Stimulated activated naive CD4-positive, alpha-beta T cell treated with Interleukin-2 at 50 U/mL for 16 hours (primary cell): ENCODE results near the gene ZC3H14.

ENCODE experiments used
- DNase-seq: peaks from one replicate; lab custom pipeline; 2025; lab: John Stamatoyannopoulos, UW

Gene ZC3H14

DNA sequence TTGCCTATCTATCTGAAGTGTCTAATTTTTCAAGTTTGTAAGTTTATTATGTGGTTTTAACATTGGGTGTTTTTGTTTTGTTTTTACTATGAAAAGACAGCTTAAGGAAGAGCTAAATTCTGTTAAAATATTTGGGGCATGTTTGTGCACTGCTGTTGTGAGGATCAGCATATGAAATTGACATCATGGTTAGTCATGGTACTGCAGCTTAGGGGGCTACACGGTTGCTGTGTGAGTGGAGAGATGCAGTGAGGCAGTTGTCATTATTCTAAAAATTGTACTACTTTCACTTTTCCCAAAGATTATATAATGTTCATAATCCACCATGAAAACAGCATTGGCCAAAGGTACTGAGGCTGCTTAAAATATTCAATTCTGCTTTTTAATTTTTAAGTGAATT, 49.0 kb downstream of the ZC3H14 start:
- no peak for DNase-seq

DNA sequence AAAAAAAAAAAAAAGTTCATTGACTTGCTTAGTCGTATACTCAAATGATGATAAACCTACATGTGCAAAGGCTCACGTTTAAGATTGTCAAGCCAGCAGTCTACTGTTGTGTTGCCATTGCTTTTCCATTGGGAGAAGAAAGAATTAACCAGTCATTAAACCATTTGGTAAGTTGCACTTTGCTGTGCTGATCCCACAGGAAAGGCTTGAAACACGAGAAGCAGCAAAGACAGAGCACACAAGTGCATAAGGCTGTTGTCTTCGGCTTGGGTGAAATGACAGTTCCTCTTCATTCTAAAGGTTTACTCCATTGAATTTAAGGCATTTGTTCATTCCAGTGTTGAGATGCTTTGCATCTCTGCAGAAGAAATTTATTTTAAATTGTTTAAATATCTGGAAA, 50.1 kb downstream of the ZC3H14 start:
- DNase-seq: no peak

DNA sequence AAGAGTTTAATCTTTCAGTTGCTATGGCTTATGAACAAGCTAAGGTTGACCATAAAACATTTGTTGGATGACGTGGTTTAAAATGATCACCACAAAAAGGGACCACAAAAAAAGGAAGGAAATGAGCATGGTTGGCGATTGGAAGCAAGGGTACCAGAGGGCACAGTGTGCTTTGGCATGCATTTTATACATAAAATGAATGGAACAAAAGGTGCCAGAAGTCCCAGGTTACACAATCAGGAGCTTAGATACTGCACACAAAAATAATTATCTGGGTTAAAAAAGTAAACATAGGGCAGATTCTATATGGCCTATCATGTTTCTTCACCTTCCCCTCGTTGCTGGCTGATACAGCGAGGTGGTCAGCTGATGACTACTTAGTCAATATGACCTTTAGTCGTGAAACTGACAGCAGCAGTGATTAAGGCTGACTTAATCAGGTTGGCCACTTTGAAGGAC, 50.7 kb downstream of the ZC3H14 start:
- no peak for DNase-seq

DNA sequence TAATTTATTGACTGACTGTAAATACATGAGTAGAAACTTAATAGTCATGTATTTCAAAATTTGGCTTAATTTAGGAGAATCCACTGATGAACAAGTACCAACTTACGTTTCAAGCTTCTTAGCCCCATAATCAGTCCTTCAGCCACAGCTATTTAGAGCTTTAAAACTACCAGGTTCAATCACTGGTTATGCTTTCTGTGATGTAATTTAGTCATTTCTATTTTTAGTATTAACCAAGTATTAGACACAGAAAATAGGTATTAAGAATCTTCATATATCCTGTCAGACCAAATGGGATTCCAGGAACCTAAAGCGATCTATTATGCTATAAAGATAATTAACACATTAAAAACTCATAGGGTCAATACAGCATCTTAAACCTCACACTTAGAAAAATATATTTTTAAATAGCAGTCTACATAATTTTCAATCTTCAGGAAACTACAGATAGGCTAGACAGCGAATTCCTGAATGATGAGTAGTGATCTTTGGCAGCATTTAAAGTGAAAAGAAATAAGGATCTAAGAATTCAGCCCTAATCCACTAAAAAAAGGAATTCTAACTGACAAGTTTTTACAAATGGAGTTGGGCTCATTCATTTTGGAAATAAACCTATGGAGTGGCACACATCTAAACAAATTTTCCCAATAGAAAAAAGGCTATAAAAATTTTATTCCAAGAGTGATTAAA, 51.5 kb downstream of the ZC3H14 start:
- DNase-seq: no peak

DNA sequence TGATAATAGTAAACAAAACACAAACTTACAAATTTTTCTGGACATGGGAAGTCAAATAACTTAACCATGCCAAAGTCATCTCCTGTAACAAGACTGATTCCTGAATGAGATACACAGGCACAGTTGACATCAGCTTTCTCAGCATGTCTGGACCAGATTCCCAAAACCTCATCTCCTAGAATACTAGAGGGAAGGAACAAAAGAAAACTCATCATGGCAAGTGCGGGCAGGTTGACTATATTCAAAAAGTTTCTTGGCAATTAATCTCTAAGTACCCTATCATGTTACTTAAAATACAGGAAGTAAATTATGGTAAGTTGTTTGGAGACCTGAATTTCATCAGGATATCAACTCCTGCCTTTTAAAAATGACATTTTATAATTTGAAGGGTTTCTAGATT, 53.9 kb downstream of the ZC3H14 start:
- no peak for DNase-seq

DNA sequence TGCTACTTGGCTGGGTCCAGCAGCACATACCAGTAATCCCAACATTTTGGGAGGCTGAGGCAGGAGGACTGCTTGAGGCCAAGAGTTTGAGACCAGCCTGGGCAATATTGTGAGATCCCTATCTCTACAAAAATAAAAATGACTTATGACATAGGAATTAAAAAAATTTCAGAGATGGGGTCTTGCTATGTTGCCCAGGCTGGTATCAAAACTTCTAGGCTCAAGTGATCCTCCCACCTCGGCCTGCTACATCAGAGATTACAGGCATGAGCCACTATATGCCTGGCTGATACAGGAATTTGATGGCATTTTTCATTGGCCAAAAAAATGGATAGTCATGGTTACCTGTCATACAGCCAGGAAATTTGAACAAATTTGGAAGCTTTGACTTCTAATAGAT, 54.6 kb downstream of the ZC3H14 start:
- DNase-seq: no peak

DNA sequence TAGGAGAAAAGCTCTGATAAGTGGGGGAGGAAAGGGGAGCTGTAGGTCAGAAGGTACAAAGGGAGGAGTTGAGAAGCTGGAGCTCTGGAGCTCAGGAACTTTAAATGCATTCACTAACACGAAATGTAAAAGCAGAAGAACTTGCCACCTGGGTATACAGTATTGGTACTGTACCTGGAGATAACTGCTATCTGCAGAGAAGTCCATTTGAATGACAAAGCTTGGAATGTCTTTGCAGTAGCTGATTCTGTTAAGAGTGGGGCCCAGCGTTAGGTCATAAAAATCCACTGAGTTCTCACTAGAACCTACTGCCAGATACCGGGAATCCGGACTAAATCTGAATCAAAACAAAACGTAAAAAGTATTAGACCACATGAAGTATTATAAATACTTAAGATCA, 55.6 kb downstream of the ZC3H14 start:
- DNase-seq: no peak

DNA sequence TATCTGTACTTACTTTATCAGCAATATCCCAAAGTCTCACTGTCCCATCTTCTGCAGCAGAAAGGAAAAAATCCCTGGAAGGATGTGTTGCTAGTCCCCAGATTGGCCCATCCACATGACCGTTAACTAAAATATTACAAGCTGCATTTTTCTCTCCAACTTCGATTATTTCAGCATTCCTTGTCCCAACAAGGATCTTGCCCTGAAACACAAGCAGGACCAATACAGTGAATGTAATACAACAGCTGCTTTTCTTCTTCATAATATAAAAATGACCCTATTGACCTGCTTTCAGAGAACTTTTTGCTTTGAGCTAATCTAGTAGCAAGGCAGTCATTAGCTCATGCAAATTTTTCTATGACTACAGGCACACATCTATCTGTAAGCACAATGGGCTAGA, 58.3 kb downstream of the ZC3H14 start:
- no peak for DNase-seq

DNA sequence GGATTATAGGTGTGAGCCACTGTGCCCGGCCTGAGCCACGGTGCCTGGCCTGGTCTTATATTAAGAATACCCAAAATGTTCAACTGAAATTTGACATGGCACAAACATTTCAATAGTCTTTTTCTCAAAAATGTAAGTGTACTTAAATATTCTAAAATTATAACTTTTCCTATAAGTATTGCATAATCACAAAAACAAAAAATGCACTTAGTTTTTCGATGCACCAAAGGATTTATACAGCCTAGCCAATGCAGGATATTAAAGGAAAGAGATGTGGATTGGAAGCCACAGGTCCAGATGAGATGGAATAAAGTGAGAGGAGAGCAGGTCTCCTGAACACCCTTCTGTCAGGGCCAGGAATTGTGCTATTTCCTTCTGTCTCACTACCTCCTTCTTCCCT, 62.8 kb downstream of the ZC3H14 start:
- DNase-seq: no peak

DNA sequence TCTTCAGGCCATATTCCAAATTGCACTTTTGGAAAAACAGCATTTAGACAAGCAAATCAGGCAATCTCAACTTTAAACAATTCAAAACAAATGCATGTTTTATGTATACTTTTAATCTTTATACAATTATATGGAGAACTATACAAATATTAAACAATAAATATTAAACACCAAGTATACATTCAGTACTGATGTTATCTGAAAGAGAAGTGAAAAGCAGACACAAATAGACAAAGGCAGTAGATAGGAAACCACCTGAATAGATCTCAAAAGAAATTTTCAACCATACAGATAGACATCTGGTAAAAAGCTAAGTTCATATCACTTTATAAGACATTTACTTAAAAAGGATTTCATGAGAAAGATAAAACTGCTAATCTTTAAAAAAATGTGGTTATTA, 65.2 kb downstream of the ZC3H14 start:
- DNase-seq: no peak

DNA sequence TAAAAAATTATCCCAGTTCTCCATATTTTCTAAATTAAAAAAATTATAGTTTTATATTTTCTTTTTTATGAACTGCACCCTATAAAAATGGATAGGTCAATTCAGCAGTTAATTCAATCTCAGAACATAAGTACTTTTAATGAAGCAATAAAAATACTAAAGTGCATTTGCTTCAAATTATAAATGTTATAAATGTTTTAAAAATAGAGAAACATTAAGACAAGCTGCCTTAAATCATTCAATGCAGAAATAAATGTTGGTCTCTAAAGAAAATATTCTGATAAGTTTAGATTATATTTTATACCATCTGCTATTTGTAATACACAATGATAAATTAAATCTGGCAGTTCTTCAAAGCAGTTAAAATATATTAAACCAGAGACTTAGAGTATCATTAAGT, 65.6 kb downstream of the ZC3H14 start:
- no peak for DNase-seq

DNA sequence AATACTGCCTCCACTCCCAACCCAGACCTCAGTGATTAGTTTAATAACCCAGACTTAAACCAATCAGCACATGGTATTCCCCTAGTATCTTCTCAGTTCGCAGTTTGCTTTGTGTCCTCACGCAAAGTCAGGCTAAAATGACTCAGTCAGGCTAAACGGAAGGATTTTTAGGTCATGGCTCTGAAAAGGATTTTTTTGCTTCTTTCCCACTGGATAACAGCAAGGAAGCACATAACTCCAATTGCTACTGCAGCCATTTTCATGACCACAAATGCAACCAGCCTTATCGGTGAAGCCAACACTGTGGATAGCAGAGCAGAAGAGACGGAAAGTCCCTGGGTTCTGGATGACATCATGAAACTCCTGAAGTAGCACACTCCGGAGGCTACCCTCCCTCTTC, 67.7 kb downstream of the ZC3H14 start:
- no peak for DNase-seq

DNA sequence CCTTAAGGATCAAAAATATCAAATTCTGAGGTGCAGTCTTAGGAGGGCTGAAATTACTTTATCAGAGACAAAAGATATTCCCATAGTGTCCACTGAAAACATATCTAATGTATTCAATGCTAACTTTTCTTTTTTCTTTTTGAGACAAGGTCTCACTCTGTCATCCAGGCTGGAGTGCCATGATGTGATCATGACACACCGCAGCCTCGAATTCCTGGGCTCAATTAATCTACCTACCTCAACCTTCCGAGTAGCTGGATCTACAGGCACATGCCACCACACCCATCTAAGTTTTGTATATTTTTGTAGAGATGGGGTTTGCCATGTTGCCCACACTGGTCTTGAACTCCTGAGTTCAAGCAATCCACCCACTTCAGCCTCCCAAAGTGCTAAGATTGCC, 68.3 kb downstream of the ZC3H14 start:
- no peak for DNase-seq

DNA sequence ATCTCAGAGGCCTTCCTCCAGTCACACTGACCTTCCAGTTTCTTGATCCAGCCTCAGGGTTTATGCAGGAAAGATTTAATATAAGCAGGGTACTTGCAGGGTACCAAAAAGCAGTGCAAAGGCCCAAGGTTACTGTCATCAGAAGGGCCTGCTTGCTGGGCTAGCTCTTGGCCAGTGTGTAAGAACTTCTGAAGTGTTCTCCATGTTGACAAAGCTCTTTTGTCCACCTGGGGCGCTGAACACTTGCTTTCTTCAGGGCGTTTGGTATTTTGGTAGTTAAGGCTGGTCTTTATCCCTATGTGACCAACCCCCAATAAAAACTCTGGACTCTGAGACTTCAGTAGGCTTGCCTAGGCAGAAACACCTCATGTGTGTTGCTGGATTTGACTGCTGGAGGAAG, 69.7 kb downstream of the ZC3H14 start:
- no peak for DNase-seq

DNA sequence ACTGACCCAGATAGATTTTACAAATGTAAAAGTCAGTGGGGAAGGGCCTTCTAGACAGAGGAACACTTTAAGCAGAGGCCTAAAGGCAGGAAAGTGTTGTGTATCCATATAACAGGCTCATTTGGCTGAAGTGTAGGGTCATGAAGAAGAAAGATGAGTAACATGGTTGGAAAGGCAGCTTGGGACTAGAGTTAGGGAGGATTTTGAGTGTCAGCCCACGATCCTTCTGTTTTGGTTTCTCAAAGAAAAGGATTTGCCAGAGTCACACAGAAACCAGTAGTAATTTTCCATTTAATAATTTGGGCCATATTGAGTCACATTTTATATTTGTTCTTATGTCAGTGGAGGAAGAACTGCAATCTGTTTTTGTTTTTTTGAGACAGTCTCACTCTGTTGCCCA, 76.4 kb downstream of the ZC3H14 start:
- DNase-seq: no peak

DNA sequence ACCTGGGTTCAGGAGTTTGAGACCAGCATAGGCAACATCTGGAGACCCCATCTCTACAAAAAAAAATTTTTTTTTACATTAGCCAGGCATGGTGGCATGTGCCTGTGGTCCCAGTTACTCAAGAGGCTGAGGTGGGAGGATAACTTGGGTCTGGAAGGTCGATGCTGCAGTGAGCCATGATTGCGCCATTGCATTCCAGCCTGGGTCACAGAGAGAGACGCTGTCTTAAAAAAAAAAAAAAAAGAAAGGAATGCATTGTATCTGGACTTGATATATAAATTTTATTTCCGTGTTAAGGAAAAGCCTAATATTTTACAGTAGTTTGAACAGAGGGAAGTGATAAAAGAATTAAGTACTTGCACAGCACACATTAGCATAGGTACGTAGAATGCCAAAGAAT, 97.2 kb downstream of the ZC3H14 start:
- no peak for DNase-seq

DNA sequence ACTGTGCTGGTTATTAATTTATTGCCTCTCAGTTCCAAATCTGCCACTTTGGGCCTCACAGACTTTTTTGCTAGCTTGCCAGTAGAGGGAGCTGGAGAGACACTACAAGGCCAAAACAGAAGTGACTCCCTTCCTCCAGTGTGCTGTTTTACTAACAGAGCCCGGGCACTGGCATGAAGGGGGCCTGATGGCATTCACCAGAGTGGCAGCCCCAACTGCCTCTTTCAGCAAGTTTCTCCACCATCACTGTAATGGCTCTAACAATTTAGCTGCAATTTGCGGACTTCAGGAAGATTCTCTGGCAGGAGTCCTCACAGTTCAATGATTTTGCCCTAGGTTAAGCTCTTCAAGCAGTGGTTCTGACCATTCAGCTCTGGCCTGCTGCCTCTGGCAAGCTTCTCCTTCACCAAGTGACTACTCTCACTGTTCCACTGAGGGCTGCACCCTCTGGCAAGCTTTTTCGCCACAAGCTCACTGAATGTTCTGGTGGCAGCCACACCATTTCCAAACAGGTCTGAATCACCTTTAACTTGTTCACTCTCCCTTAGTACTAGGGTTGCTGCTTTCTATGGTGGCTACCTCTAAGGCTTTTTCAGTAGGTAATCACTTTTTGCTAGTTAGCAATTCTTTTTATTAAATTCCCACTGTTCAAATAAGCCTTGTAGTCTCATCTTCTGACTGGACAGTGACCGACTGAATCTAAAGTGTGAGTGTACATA, 104.9 kb downstream of the ZC3H14 start:
- peak; percentile 6 for DNase-seq

DNA sequence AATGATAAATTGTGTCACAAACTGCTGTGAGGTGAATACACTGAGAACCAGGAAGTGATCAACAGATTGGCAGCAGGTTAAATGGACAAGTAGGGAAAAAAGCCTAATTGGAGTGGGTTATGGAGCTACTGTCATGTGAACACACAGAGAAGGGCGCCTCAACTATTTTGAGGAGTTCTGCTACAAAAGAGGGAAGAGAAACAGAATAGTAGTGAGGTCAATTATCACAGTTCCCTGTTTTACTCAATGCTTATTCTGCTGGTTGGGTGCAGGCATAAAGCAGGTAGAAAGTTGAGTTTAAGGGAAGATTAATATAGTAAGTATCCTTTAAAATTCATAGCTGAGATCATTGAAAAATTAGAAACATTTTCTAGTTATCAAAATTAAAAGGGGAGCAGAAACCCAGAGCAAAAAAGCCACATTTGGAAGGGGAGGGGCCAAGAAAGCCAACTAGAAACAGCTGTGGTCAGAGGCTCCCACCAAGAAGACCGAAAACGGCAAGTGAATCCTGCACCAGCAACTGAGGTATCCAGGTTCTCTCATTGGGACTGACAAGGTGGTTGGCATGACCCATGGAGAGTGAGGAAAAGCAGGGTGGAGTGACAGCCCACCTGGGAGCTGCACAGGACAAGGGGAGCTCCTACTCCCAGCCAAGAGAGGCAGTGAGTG, 105.7 kb downstream of the ZC3H14 start:
- no peak for DNase-seq

DNA sequence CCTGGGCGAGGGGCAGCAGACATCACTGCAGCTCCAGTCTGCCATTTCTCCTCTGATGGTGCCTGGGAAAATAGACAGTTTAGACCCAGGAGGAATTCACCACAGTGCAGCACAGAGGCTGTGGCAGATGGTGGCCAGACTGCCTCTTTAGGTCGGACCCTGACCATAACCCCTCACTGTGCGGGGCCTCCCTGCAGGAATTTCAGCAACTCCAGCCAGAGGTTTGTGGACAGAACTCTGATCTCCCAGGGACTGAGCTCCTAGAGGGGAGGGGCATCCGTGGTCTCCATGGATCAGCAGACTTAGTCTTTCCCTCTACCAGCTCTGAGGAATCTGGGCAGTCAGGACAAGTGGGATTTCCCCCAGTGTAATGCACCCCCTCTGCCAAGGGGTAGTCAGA, 106.5 kb downstream of the ZC3H14 start:
- DNase-seq: no peak
